Vagina (tissue), 2 donors: ENCODE data around the gene CORO1A.
"Not testable (repeated sequence)": the region's sequence is repeated elsewhere in the genome, so short reads cannot be mapped to it uniquely, and the experiment has no call there.

Source experiments
- POLR2A ChIP-seq, 2 donors: fragments of 450-650 bp; IDR thresholded peaks; one replicate each; pipeline ENCODE4 v1.6.1; 2017; ENCODE audit warnings: antibody characterized with exemption in 2 of 2, mild to moderate bottlenecking in 2 of 2, moderate library complexity in 2 of 2
- POLR2AphosphoS5 ChIP-seq, 2 donors: sonication (generic); formaldehyde crosslinking; IDR thresholded peaks; one replicate each; pipeline ENCODE4 v1.9.0; 2017; ENCODE audit warnings: antibody characterized with exemption in 2 of 2, mild to moderate bottlenecking in 2 of 2, low read depth in 1 of 2; ENCODE audit not compliant: insufficient read depth in 1 of 2
- TF ChIP-seq, protein P1 (sequence below), 3 experiments: fragments of 450-650 bp in 2 of 3; fragments of 200-600 bp in 1 of 3; sonication (generic) in 1 of 3; IDR thresholded peaks; one replicate each; pipeline ENCODE4 v1.5.1; 2017 to 2019; ENCODE audit warnings: antibody characterized with exemption in 3 of 3, mild to moderate bottlenecking in 2 of 3, moderate library complexity in 2 of 3

DNA sequence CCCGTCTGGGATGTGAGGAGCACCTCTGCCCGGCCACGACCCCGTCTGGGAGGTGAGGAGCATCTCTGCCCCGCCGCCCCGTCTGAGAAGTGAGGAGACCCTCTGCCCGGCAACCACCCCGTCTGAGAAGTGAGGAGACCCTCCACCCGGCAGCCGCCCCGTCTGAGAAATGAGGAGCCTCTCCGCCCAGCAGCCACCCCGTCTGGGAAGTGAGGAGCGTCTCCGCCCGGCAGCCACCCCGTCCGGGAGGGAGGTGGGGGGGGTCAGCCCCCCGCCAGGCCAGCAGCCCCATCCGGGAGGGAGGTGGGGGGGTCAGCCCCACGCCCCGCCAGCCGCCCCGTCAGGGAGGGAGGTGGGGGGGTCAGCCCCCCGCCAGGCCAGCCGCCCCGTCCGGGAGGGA is 14.7 kb upstream of the CORO1A start:
- not testable (repeated sequence) for TF ChIP-seq POLR2AphosphoS5 (IDR thresholded peaks at IDR 0.05; ENCODE audit: insufficient read depth in 1 of 2, low read depth in 1 of 2); POLR2A (IDR thresholded peaks at IDR 0.05)
- TF ChIP-seq, protein P1, sequence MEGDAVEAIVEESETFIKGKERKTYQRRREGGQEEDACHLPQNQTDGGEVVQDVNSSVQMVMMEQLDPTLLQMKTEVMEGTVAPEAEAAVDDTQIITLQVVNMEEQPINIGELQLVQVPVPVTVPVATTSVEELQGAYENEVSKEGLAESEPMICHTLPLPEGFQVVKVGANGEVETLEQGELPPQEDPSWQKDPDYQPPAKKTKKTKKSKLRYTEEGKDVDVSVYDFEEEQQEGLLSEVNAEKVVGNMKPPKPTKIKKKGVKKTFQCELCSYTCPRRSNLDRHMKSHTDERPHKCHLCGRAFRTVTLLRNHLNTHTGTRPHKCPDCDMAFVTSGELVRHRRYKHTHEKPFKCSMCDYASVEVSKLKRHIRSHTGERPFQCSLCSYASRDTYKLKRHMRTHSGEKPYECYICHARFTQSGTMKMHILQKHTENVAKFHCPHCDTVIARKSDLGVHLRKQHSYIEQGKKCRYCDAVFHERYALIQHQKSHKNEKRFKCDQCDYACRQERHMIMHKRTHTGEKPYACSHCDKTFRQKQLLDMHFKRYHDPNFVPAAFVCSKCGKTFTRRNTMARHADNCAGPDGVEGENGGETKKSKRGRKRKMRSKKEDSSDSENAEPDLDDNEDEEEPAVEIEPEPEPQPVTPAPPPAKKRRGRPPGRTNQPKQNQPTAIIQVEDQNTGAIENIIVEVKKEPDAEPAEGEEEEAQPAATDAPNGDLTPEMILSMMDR (IDR thresholded peaks at IDR 0.05): not testable (repeated sequence)
